Prostate gland (tissue), 2 donors: Measurements from ENCODE around the gene RNF213.

Experiments used
- CTCF ChIP-seq, 4 experiments: fragments of 200-600 bp in 2 of 4; fragments of 450-650 bp in 2 of 4; sonication (generic) in 2 of 4; IDR thresholded peaks; 1 replicate in 3 of 4; 2 replicates in 1 of 4; pipeline ENCODE4 v1.5.1; 2016 to 2019; ENCODE audit warnings: antibody characterized with exemption in 4 of 4, mild to moderate bottlenecking in 2 of 4, moderate library complexity in 2 of 4
- POLR2AphosphoS5 ChIP-seq: sonication (generic); formaldehyde crosslinking; IDR thresholded peaks from one replicate; pipeline ENCODE4 v1.6.1; 2017; ENCODE audit warnings: antibody characterized with exemption

- no peak for TF ChIP-seq CTCF (IDR thresholded peaks at IDR 0.05)
- no peak for TF ChIP-seq POLR2AphosphoS5
Observed at GRCh38 chr17:80395402-80396151, 134.9 kb downstream of the RNF213 start.
